SU-DHL-6 (cell line): Measurements from ENCODE around the gene MOG.

Source experiments
- H2AFZ ChIP-seq: fragments of 200-600 bp; sonication (generic); 2 replicates; pipeline ENCODE4 v1.6.1; 2014; ENCODE audit warnings: low read depth, mild to moderate bottlenecking, moderate library complexity, mixed read lengths, antibody characterized with exemption, low read length; ENCODE audit not compliant: severe bottlenecking
- H3F3A ChIP-seq: fragments of 200-600 bp; shearing (Covaris generic); 2 replicates; pipeline ENCODE4 v1.6.0; 2016; ENCODE audit warnings: antibody characterized with exemption, mild to moderate bottlenecking; ENCODE audit not compliant: insufficient read depth
- H3K27ac ChIP-seq: fragments of 200-600 bp; sonication (generic); 2 replicates; pipeline ENCODE4 v1.5.1; 2016; ENCODE audit warnings: low read depth, mild to moderate bottlenecking, low read length, moderate library complexity, mixed read lengths
- H3K27me3 ChIP-seq: fragments of 200-600 bp; sonication (generic), shearing (Covaris generic); 2 replicates; pipeline ENCODE4 v1.6.0; 2014; ENCODE audit warnings: mild to moderate bottlenecking, low read length
- H3K36me3 ChIP-seq: fragments of 200-600 bp; sonication (generic); 2 replicates; pipeline ENCODE4 v1.6.1; 2014; ENCODE audit warnings: mild to moderate bottlenecking, low read length, mixed read lengths
- H3K4me2 ChIP-seq: fragments of 300-600, 200-600 bp; shearing (Covaris generic), sonication (generic); 2 replicates; pipeline ENCODE4 v1.6.0; 2014; ENCODE audit warnings: low read length, low read depth, mild to moderate bottlenecking; ENCODE audit not compliant: poor library complexity, severe bottlenecking
- H3K4me3 ChIP-seq: fragments of 200-600 bp; sonication (generic); 2 replicates; pipeline ENCODE4 v1.5.1; 2014; ENCODE audit warnings: antibody characterized with exemption, low read length, mild to moderate bottlenecking, mixed read lengths; ENCODE audit not compliant: insufficient read depth, poor library complexity, severe bottlenecking
- H3K79me2 ChIP-seq: fragments of 200-600 bp; sonication (generic); 2 replicates; pipeline ENCODE4 v1.6.1; 2014; ENCODE audit warnings: mild to moderate bottlenecking, low read length, moderate library complexity; ENCODE audit not compliant: insufficient read depth
- H3K9ac ChIP-seq: fragments of 200-600 bp; sonication (generic); 2 replicates; pipeline ENCODE4 v1.7.0; 2014; ENCODE audit warnings: mild to moderate bottlenecking, low read length
- H3K9me2 ChIP-seq: fragments of 200-600 bp; sonication (generic); replicated peaks from 2 replicates; pipeline ENCODE4 v1.6.1; 2014; ENCODE audit warnings: low read length; ENCODE audit not compliant: insufficient read depth
- H3K9me3 ChIP-seq: fragments of 200-600 bp; sonication (generic); 2 replicates; pipeline ENCODE4 v1.6.1; 2014; ENCODE audit warnings: low read length, mixed read lengths; ENCODE audit not compliant: insufficient read depth
- H4K20me1 ChIP-seq: fragments of 200-600 bp; sonication (generic); 2 replicates; pipeline ENCODE4 v1.6.1; 2014; ENCODE audit warnings: low read depth, mild to moderate bottlenecking, antibody characterized with exemption, low read length, moderate library complexity, mixed read lengths
- EZH2phosphoT487 ChIP-seq: fragments of 200-600 bp; sonication (generic), shearing (Covaris generic); conservative IDR thresholded peaks from 2 replicates; pipeline ENCODE4 v1.6.1; 2018; ENCODE audit warnings: mild to moderate bottlenecking, antibody characterized with exemption, low read length, moderate library complexity, mixed read lengths
- TF ChIP-seq, protein P1 (sequence below): fragments of 200-600 bp; sonication (generic); IDR thresholded peaks from one replicate; pipeline ENCODE4 v1.5.1; 2017; ENCODE audit warnings: antibody characterized with exemption, mild to moderate bottlenecking, low read length, moderate library complexity; ENCODE audit not compliant: insufficient read depth, poor library complexity, severe bottlenecking

MOG gene

DNA sequence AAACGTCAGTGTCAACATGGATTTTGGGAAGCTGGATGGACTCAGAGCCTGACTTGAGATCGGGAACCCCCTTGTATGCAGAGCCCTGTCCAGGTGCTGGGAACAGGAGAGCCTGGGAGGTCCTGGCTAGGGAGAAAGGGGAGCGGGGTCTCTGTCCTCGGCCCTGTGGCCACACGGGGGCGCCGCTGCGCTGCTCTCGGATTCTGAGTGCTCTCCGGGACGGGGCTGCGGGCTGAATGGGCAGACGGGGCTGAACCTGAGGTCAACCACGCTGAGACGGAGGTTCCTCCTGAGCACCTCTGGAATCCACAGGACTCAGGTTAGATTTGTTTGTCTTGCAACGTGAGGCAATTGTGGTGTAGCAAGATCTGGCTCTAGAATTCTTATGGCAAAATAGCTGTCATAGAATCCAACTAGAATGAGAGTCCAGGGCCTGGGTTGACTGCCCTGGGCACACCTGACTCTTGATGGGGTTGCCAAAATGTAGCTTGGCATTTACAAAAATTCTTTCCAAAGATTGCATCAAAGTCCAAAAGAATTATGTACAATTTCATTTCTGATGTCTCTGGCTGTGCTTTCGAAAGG, 45.7 kb downstream of the MOG start:
- no peaks in the 10 kb centered on the region for H3F3A ChIP-seq
- no peaks in the 10 kb centered on the region for H3K27me3 ChIP-seq
- no peak overlapping the region for H3K4me2 ChIP-seq
- no peak overlapping the region for H3K9ac ChIP-seq
- H3K27ac ChIP-seq, result no peak overlapping the region
- H3K9me2 ChIP-seq, result no peaks in the 10 kb centered on the region
- H3K4me3 ChIP-seq, result no peak overlapping the region
- no peak overlapping the region for H2AFZ ChIP-seq
- H3K36me3 ChIP-seq, result no peaks in the 10 kb centered on the region
- TF ChIP-seq, protein P1, sequence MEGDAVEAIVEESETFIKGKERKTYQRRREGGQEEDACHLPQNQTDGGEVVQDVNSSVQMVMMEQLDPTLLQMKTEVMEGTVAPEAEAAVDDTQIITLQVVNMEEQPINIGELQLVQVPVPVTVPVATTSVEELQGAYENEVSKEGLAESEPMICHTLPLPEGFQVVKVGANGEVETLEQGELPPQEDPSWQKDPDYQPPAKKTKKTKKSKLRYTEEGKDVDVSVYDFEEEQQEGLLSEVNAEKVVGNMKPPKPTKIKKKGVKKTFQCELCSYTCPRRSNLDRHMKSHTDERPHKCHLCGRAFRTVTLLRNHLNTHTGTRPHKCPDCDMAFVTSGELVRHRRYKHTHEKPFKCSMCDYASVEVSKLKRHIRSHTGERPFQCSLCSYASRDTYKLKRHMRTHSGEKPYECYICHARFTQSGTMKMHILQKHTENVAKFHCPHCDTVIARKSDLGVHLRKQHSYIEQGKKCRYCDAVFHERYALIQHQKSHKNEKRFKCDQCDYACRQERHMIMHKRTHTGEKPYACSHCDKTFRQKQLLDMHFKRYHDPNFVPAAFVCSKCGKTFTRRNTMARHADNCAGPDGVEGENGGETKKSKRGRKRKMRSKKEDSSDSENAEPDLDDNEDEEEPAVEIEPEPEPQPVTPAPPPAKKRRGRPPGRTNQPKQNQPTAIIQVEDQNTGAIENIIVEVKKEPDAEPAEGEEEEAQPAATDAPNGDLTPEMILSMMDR, result peak; percentile 68
- no peak for TF ChIP-seq EZH2phosphoT487
- no peaks in the 10 kb centered on the region for H3K9me3 ChIP-seq
- no peaks in the 10 kb centered on the region for H4K20me1 ChIP-seq
- no peaks in the 10 kb centered on the region for H3K79me2 ChIP-seq

DNA sequence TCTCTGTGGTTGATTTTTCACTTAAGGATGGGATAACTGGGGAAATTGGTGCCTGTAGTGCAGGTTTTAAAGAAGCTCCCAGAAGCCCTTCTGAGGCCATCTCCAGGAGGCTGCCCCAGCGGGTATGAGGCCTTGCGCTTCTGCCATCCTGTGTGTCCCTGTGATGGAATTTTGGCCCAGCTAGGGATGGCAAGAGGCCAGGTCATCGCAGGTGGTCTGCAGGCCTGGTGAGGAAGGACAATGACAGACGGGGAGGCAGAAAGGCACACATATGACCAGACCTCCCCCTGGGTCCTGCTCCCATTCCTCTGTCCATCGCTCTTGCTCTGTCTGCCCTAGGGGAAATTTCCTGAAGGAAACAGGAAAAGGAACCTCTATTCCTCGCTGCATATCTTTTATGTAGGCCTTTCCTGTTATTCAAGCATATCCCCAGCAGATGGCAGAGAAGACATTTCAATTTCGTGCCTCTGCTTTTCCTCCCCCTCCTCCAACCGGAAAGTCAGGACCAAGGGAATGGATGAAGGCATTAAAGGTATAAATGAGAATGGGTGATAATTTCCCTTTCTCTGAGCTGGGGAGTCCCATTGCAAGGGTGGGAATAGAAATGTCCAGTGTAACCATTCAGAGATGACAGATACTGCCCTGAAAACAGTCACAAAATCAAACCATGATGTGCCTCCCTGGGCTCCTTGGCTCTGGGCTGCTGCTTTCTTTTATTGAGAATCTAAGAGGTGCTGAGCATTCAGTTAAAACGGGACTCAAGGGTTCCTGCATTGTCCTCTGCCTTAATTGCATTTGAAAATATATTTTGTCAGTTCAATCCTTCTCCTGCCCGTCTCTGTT, 48.7 kb downstream of the MOG start:
- Histone ChIP-seq H3K9ac (no peak overlapping the region), H2AFZ (no peak overlapping the region), H3K9me2 (no peaks in the 10 kb centered on the region), H3K9me3 (no peaks in the 10 kb centered on the region), H3K79me2 (no peaks in the 10 kb centered on the region), H3K27me3 (no peaks in the 10 kb centered on the region), H3K4me3 (no peak overlapping the region), H4K20me1 (no peaks in the 10 kb centered on the region), H3K27ac (no peak overlapping the region), H3K36me3 (no peaks in the 10 kb centered on the region), H3K4me2 (no peak overlapping the region), H3F3A (no peaks in the 10 kb centered on the region)
- TF ChIP-seq, protein P1, result peak; percentile 54
- no peak for TF ChIP-seq EZH2phosphoT487

DNA sequence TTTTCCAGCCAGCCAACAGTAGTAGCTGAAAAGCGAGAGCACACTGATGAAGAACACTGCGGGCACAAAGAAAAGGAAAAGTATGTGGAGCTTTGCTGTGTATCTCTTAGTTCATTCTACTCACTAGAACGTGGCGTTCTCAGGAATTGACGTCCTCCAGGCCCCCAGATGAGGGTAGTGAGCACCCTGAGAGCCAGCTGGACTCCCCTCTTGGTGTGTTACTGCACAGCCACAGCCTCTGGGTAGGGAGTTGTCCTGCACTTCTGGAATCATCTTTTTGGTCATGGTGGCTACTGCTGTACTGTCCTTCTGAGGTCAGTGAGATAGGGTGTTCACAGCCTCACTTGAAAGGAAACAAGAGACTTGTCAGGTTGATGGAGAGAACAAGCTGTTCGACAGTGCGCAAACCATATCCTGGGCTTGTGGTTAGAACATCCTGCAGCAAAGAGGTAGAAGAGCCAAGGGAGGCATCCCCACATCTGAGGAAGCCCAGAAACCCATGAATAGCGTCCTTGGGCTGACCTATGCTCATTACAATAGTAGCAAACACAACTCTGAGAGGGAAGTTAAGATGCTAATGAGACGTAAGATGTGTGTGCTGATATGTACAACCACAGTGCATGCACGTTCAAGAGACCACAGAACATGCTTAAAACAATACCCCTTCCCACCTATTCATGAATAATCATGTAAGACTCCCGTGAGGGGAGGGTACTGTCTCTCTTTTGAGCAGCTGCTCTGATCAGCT, 51.7 kb downstream of the MOG start:
- Histone ChIP-seq H2AFZ (no peak overlapping the region), H3K4me2 (no peak overlapping the region), H3K4me3 (no peak overlapping the region)

More for the DNA sequence above, 51.7 kb downstream of the MOG start:
- no peak for TF ChIP-seq EZH2phosphoT487
- TF ChIP-seq, protein P1, result no peak
- Histone ChIP-seq H3K9ac (no peak overlapping the region), H3K9me2 (no peaks in the 10 kb centered on the region), H3F3A (no peaks in the 10 kb centered on the region), H3K9me3 (no peaks in the 10 kb centered on the region), H3K27me3 (no peaks in the 10 kb centered on the region), H3K79me2 (no peaks in the 10 kb centered on the region), H4K20me1 (no peaks in the 10 kb centered on the region), H3K36me3 (no peaks in the 10 kb centered on the region), H3K27ac (no peak overlapping the region)
